Measurements from ENCODE around the gene C6orf89.

GRCh38 chr6:36926708-36927513 is 41.2 kb downstream of the C6orf89 start:
- TF ChIP-seq POLR2A (IDR thresholded peaks at IDR 0.05): no peak
- no peak for TF ChIP-seq CTCF (IDR thresholded peaks at IDR 0.05)
